Esophagus muscularis mucosa (tissue), 3 donors: ENCODE results near the gene FAM210B.

Source experiments
- CTCF ChIP-seq, 3 experiments: fragments of 200-600 bp in 2 of 3; fragments of 450-650 bp in 1 of 3; sonication (generic) in 2 of 3; IDR thresholded peaks; one replicate each; pipeline ENCODE4 v1.5.1; 2017 to 2019; ENCODE audit warnings: antibody characterized with exemption in 3 of 3, mild to moderate bottlenecking in 2 of 3, moderate library complexity in 1 of 3
- POLR2A ChIP-seq: fragments of 450-650 bp; IDR thresholded peaks from one replicate; pipeline ENCODE4 v1.6.1; 2017; ENCODE audit warnings: antibody characterized with exemption, moderate library complexity, mild to moderate bottlenecking, low read depth
- POLR2AphosphoS5 ChIP-seq, 2 donors: sonication (generic); formaldehyde crosslinking; IDR thresholded peaks; one replicate each; pipeline ENCODE4 v1.6.1; 2017; ENCODE audit warnings: antibody characterized with exemption in 2 of 2

DNA sequence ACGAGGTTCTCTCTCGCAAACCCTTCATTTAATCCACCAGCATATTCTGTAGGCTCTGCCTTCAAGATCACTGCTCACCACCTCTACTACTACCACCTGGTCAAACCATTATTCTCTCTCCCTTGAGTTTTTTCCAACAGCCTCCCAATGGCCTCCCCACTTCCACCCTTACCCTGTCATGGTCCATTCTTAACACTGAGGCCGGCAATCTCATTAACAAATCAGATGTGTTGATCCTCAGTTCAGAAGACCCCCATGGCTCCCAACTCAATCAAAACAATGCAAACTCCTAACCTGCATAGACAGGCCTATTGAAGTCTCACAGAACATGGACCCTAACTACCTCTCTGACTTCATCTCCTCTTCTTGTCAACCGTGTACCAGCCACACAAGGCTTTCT is 31.0 kb downstream of the FAM210B start:
- TF ChIP-seq CTCF (IDR thresholded peaks at IDR 0.05) (no peak), POLR2A (no peak), POLR2AphosphoS5 (IDR thresholded peaks at IDR 0.05) (no peak)
